Uterus (tissue), 2 donors: ENCODE measurements around the gene DIAPH3.

Source experiments
- POLR2A ChIP-seq, 2 donors: fragments of 450-650 bp; IDR thresholded peaks; one replicate each; pipeline ENCODE4 v1.6.1; 2016; ENCODE audit warnings: antibody characterized with exemption in 2 of 2, mild to moderate bottlenecking in 1 of 2, moderate library complexity in 1 of 2
- TF ChIP-seq, protein P1 (sequence below), 4 experiments: fragments of 200-600 bp in 2 of 4; fragments of 450-650 bp in 2 of 4; sonication (generic) in 2 of 4; IDR thresholded peaks; one replicate each; pipeline ENCODE4 v1.5.1; 2016 to 2019; ENCODE audit warnings: antibody characterized with exemption in 4 of 4, mild to moderate bottlenecking in 2 of 4, moderate library complexity in 1 of 4

DNA sequence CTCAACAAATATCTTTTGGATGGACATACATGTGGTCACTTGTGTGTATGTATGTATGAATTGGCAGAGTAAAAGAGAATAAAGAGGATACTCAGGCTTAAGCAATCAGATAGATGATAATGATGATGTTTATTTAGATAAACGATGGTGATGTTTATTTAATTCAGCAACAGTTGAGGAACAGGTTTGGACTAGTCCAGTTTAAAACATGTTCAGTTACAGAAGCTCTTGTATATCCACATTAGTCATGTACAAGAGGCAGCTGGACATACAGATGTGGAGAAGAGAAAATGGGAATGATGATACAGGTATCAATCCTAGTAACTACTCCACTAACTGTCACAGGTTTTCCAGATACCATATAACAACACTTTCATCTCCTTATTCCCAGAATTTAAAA is 232.1 kb downstream of the DIAPH3 start:
- no peak for TF ChIP-seq POLR2A (IDR thresholded peaks at IDR 0.05)
- TF ChIP-seq, protein P1, sequence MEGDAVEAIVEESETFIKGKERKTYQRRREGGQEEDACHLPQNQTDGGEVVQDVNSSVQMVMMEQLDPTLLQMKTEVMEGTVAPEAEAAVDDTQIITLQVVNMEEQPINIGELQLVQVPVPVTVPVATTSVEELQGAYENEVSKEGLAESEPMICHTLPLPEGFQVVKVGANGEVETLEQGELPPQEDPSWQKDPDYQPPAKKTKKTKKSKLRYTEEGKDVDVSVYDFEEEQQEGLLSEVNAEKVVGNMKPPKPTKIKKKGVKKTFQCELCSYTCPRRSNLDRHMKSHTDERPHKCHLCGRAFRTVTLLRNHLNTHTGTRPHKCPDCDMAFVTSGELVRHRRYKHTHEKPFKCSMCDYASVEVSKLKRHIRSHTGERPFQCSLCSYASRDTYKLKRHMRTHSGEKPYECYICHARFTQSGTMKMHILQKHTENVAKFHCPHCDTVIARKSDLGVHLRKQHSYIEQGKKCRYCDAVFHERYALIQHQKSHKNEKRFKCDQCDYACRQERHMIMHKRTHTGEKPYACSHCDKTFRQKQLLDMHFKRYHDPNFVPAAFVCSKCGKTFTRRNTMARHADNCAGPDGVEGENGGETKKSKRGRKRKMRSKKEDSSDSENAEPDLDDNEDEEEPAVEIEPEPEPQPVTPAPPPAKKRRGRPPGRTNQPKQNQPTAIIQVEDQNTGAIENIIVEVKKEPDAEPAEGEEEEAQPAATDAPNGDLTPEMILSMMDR (IDR thresholded peaks at IDR 0.05) = no peak
